GM23338 (cell line): ENCODE measurements around the gene MAN1C1. TPM values are rescaled to one million over a fixed set of nuclear protein-coding genes. Genes with fewer than 3 reads are reported as not detected.

Experiments used
- ATAC-seq: fragments of 200-7000 bp; cut with Tn5 transposase; 3 replicates; pipeline ENCODE4 v1.9.1; 2020
- DNase-seq: peaks from one replicate; pipeline ENCODE4 v3.0.0-alpha.2; 2015; ENCODE audit warnings: low spot score
- H2AFZ ChIP-seq: fragments of 200-600 bp; sonication (generic); 2 replicates; pipeline ENCODE4 v1.8.0; 2016; ENCODE audit warnings: antibody characterized with exemption, mild to moderate bottlenecking, moderate library complexity
- H3F3A ChIP-seq: fragments of 200-600 bp; sonication (generic); replicated peaks from 2 replicates; pipeline ENCODE4 v1.8.0; 2017; ENCODE audit warnings: antibody characterized with exemption, mixed run types, low read depth
- H3K27ac ChIP-seq: fragments of 200-600 bp; sonication (generic); 2 replicates; pipeline ENCODE4 v1.6.1; 2016; ENCODE audit warnings: low read depth
- H3K27me3 ChIP-seq: fragments of 200-600 bp; sonication (generic); 2 replicates; pipeline ENCODE4 v1.8.0; 2016; ENCODE audit warnings: mild to moderate bottlenecking, mixed run types, moderate library complexity; ENCODE audit not compliant: insufficient read depth
- H3K36me3 ChIP-seq: fragments of 200-600 bp; sonication (generic); 2 replicates; pipeline ENCODE4 v1.8.0; 2016; ENCODE audit warnings: mild to moderate bottlenecking; ENCODE audit not compliant: insufficient read depth
- H3K4me1 ChIP-seq: fragments of 200-600 bp; sonication (generic); 2 replicates; pipeline ENCODE4 v1.8.0; 2016; ENCODE audit warnings: mild to moderate bottlenecking, moderate library complexity; ENCODE audit not compliant: insufficient read depth
- H3K4me2 ChIP-seq: fragments of 200-600 bp; sonication (generic); 2 replicates; pipeline ENCODE4 v1.7.1; 2017; ENCODE audit warnings: mixed run types
- H3K4me3 ChIP-seq: fragments of 200-600 bp; sonication (generic); 2 replicates; pipeline ENCODE4 v1.6.1; 2016; ENCODE audit warnings: mixed run types
- H3K79me2 ChIP-seq: fragments of 200-600 bp; sonication (generic); replicated peaks from 2 replicates; pipeline ENCODE4 v1.8.0; 2017; ENCODE audit warnings: mild to moderate bottlenecking; ENCODE audit not compliant: insufficient read depth
- H3K9me2 ChIP-seq: fragments of 200-600 bp; sonication (generic); 2 replicates; pipeline ENCODE4 v1.8.0; 2017; ENCODE audit not compliant: insufficient read depth
- H4K20me1 ChIP-seq: fragments of 200-600 bp; sonication (generic); replicated peaks from 2 replicates; pipeline ENCODE4 v1.8.0; 2017; ENCODE audit warnings: mild to moderate bottlenecking; ENCODE audit not compliant: insufficient read depth
- H3K27ac Mint-ChIP-seq: 2 replicates; pipeline ENCODE4 v1.8.0; 2020; ENCODE audit warnings: inconsistent platforms, mild to moderate bottlenecking, moderate library complexity, mixed read lengths
- H3K27me3 Mint-ChIP-seq: 3 replicates; pipeline ENCODE4 v1.8.0; 2022; ENCODE audit warnings: low read depth, mild to moderate bottlenecking, moderate library complexity, mixed read lengths, inconsistent platforms; ENCODE audit not compliant: insufficient read depth, poor library complexity
- H3K36me3 Mint-ChIP-seq: 3 replicates; pipeline ENCODE4 v1.8.0; 2021; ENCODE audit warnings: low read depth, mild to moderate bottlenecking, inconsistent platforms, moderate library complexity, mixed read lengths
- H3K4me1 Mint-ChIP-seq: 3 replicates; pipeline ENCODE4 v1.8.0; 2020; ENCODE audit warnings: mild to moderate bottlenecking, inconsistent platforms, mixed read lengths
- H3K4me3 Mint-ChIP-seq: 3 replicates; pipeline ENCODE4 v1.8.0; 2021; ENCODE audit warnings: moderate library complexity, mild to moderate bottlenecking, inconsistent platforms, mixed read lengths
- H3K9me3 Mint-ChIP-seq: 3 replicates; pipeline ENCODE4 v1.8.0; 2020; ENCODE audit warnings: moderate library complexity, mild to moderate bottlenecking, inconsistent platforms, mixed read lengths
- CREB1 ChIP-seq: fragments of 250-450 bp; sonication (Bioruptor Pico); IDR thresholded peaks from 2 replicates; pipeline ENCODE4 v1.5.0; 2020; ENCODE audit warnings: low read depth, mild to moderate bottlenecking, moderate library complexity
- EZH2 ChIP-seq: fragments of 200-600 bp; sonication (generic); IDR thresholded peaks from one replicate; pipeline ENCODE4 v1.8.0; 2017; ENCODE audit warnings: antibody characterized with exemption, mild to moderate bottlenecking, low read depth; ENCODE audit not compliant: unreplicated experiment
- EZH2phosphoT487 ChIP-seq: fragments of 200-600 bp; sonication (generic); IDR thresholded peaks from one replicate; pipeline ENCODE4 v1.8.1; 2018; ENCODE audit warnings: antibody characterized with exemption; ENCODE audit not compliant: unreplicated experiment
- JUNB ChIP-seq: IDR thresholded peaks from one replicate; pipeline ENCODE4 v1.6.1; 2016; ENCODE audit warnings: antibody characterized with exemption; ENCODE audit not compliant: unreplicated experiment
- POLR2AphosphoS5 ChIP-seq: IDR thresholded peaks from 2 replicates; pipeline ENCODE4 v1.6.1; 2016; ENCODE audit warnings: antibody characterized with exemption, low read depth
- STAT1 ChIP-seq: IDR thresholded peaks from one replicate; pipeline ENCODE4 v1.6.1; 2016; ENCODE audit warnings: antibody characterized with exemption; ENCODE audit not compliant: unreplicated experiment
- ZNF114 ChIP-seq: fragments of 250-450 bp; sonication (Bioruptor Pico); IDR thresholded peaks from 2 replicates; pipeline ENCODE4 v1.5.0; 2020; ENCODE audit warnings: mild to moderate bottlenecking, moderate library complexity
- ZNF331 ChIP-seq: fragments of 250-450 bp; sonication (Bioruptor Pico); IDR thresholded peaks from 2 replicates; pipeline ENCODE4 v1.5.0; 2020; ENCODE audit warnings: low read depth, mild to moderate bottlenecking, moderate library complexity
- polyA plus RNA-seq: library from polyadenylated mRNA; unstranded; fragments of >200 nt; fragmentation: Nextera tagmentation; extraction: Ambion mirVana; gene quantifications from 2 replicates; pipeline ENCODE4 v1.2.1, GENCODE V29; 2016
- total RNA-seq: library from RNA; depleted of rRNA; stranded (reverse); fragments of >200 nt; shearing (Covaris generic); gene quantifications from 2 replicates; pipeline ENCODE4 v1.2.3, GENCODE V29; 2014
- TF ChIP-seq, protein P1 (sequence below), 2 experiments: fragments of 200-600 bp in 1 of 2; sonication (generic) in 1 of 2; conservative IDR thresholded peaks; 2 replicates each; pipeline versions ENCODE4 v1.5.1 to v1.6.1; 2016 to 2017; ENCODE audit warnings: antibody characterized with exemption in 2 of 2, low read depth in 2 of 2, mild to moderate bottlenecking in 2 of 2, moderate library complexity in 1 of 2
- TF ChIP-seq, protein P2 (sequence below): IDR thresholded peaks from one replicate; pipeline ENCODE4 v1.6.1; 2018; ENCODE audit warnings: antibody characterized with exemption; ENCODE audit not compliant: unreplicated experiment
- TF ChIP-seq, protein P3 (sequence below): fragments of 250-450 bp; sonication (Bioruptor Pico); IDR thresholded peaks from 2 replicates; pipeline ENCODE4 v1.5.0; 2020; ENCODE audit warnings: mild to moderate bottlenecking, moderate library complexity
- TF ChIP-seq, protein P4 (sequence below): IDR thresholded peaks from 2 replicates; pipeline ENCODE4 v1.6.1; 2016; ENCODE audit warnings: antibody characterized with exemption

Gene MAN1C1
- total and polyA plus RNA-seq, 2 experiments from 2014 or later, result 5.4 to 13.6 TPM

DNA sequence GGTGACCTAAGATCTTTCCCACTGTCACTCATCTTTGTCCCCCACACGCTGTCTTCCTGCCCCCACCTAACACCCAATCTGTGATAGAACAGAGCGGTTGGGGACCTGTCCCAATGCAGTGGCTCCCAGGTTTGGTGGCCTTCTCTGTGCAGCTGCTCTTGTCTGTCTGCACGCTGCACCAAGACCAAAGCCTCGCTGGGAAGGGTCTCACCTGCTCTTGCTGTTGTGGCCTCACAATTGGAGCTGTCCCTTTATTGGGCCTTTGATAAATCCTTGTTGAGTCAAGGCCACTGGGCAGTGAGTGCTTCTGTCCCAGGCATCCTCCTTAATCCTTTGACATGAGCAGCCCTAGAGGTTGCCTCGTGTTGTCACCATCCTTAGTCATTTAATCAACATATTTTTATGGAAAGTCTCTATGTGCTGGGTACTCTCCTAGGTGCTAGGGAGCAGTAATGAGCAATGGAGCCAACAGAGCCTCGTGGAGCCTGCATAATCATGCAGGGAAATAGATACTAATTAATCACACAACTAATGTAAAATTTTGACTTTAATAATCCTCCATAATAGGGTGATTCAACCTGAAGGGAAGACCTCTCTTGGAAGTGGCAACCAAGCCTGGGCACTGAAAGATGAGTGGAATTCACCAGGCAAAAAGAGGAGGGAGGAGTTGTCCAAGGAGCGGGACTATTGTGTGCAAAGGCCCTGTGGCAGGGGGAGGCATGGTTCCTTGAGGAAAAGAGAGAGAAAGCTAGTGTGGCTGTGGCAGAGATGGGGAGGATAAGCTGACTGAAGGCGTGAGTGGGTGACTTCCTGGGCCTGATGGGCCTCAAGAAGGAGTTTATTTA lies 57.6 kb downstream of the MAN1C1 start:
- H3K4me2 ChIP-seq, result no peak overlapping the region
- H2AFZ ChIP-seq, result no peak overlapping the region
- H3K4me3 Mint-ChIP-seq, result no peak overlapping the region; the same call in 2 of the 3 replicates
- H3K4me1 Mint-ChIP-seq, result peaks cover 26% of the 10 kb centered on the region
- H3K4me1 ChIP-seq, result peaks cover 9% of the 10 kb centered on the region
- no peaks in the 10 kb centered on the region for H3F3A ChIP-seq
- H4K20me1 ChIP-seq, result no peaks in the 10 kb centered on the region
- no peak overlapping the region for H3K27ac Mint-ChIP-seq
- no peaks in the 10 kb centered on the region for H3K27me3 ChIP-seq
- no peak for TF ChIP-seq ZNF331 (CRISPR knock-in tag)
- no peak for TF ChIP-seq CREB1 (CRISPR knock-in tag)
- no peak for TF ChIP-seq EZH2
- TF ChIP-seq, protein P1, sequence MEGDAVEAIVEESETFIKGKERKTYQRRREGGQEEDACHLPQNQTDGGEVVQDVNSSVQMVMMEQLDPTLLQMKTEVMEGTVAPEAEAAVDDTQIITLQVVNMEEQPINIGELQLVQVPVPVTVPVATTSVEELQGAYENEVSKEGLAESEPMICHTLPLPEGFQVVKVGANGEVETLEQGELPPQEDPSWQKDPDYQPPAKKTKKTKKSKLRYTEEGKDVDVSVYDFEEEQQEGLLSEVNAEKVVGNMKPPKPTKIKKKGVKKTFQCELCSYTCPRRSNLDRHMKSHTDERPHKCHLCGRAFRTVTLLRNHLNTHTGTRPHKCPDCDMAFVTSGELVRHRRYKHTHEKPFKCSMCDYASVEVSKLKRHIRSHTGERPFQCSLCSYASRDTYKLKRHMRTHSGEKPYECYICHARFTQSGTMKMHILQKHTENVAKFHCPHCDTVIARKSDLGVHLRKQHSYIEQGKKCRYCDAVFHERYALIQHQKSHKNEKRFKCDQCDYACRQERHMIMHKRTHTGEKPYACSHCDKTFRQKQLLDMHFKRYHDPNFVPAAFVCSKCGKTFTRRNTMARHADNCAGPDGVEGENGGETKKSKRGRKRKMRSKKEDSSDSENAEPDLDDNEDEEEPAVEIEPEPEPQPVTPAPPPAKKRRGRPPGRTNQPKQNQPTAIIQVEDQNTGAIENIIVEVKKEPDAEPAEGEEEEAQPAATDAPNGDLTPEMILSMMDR (conservative IDR thresholded peaks at IDR 0.05; ENCODE audit: low read depth in 2 of 2), result no peak
- TF ChIP-seq, protein P2, sequence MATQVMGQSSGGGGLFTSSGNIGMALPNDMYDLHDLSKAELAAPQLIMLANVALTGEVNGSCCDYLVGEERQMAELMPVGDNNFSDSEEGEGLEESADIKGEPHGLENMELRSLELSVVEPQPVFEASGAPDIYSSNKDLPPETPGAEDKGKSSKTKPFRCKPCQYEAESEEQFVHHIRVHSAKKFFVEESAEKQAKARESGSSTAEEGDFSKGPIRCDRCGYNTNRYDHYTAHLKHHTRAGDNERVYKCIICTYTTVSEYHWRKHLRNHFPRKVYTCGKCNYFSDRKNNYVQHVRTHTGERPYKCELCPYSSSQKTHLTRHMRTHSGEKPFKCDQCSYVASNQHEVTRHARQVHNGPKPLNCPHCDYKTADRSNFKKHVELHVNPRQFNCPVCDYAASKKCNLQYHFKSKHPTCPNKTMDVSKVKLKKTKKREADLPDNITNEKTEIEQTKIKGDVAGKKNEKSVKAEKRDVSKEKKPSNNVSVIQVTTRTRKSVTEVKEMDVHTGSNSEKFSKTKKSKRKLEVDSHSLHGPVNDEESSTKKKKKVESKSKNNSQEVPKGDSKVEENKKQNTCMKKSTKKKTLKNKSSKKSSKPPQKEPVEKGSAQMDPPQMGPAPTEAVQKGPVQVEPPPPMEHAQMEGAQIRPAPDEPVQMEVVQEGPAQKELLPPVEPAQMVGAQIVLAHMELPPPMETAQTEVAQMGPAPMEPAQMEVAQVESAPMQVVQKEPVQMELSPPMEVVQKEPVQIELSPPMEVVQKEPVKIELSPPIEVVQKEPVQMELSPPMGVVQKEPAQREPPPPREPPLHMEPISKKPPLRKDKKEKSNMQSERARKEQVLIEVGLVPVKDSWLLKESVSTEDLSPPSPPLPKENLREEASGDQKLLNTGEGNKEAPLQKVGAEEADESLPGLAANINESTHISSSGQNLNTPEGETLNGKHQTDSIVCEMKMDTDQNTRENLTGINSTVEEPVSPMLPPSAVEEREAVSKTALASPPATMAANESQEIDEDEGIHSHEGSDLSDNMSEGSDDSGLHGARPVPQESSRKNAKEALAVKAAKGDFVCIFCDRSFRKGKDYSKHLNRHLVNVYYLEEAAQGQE, result no peak
- TF ChIP-seq EZH2phosphoT487, result no peak
- no peak for TF ChIP-seq STAT1
- TF ChIP-seq, protein P3, sequence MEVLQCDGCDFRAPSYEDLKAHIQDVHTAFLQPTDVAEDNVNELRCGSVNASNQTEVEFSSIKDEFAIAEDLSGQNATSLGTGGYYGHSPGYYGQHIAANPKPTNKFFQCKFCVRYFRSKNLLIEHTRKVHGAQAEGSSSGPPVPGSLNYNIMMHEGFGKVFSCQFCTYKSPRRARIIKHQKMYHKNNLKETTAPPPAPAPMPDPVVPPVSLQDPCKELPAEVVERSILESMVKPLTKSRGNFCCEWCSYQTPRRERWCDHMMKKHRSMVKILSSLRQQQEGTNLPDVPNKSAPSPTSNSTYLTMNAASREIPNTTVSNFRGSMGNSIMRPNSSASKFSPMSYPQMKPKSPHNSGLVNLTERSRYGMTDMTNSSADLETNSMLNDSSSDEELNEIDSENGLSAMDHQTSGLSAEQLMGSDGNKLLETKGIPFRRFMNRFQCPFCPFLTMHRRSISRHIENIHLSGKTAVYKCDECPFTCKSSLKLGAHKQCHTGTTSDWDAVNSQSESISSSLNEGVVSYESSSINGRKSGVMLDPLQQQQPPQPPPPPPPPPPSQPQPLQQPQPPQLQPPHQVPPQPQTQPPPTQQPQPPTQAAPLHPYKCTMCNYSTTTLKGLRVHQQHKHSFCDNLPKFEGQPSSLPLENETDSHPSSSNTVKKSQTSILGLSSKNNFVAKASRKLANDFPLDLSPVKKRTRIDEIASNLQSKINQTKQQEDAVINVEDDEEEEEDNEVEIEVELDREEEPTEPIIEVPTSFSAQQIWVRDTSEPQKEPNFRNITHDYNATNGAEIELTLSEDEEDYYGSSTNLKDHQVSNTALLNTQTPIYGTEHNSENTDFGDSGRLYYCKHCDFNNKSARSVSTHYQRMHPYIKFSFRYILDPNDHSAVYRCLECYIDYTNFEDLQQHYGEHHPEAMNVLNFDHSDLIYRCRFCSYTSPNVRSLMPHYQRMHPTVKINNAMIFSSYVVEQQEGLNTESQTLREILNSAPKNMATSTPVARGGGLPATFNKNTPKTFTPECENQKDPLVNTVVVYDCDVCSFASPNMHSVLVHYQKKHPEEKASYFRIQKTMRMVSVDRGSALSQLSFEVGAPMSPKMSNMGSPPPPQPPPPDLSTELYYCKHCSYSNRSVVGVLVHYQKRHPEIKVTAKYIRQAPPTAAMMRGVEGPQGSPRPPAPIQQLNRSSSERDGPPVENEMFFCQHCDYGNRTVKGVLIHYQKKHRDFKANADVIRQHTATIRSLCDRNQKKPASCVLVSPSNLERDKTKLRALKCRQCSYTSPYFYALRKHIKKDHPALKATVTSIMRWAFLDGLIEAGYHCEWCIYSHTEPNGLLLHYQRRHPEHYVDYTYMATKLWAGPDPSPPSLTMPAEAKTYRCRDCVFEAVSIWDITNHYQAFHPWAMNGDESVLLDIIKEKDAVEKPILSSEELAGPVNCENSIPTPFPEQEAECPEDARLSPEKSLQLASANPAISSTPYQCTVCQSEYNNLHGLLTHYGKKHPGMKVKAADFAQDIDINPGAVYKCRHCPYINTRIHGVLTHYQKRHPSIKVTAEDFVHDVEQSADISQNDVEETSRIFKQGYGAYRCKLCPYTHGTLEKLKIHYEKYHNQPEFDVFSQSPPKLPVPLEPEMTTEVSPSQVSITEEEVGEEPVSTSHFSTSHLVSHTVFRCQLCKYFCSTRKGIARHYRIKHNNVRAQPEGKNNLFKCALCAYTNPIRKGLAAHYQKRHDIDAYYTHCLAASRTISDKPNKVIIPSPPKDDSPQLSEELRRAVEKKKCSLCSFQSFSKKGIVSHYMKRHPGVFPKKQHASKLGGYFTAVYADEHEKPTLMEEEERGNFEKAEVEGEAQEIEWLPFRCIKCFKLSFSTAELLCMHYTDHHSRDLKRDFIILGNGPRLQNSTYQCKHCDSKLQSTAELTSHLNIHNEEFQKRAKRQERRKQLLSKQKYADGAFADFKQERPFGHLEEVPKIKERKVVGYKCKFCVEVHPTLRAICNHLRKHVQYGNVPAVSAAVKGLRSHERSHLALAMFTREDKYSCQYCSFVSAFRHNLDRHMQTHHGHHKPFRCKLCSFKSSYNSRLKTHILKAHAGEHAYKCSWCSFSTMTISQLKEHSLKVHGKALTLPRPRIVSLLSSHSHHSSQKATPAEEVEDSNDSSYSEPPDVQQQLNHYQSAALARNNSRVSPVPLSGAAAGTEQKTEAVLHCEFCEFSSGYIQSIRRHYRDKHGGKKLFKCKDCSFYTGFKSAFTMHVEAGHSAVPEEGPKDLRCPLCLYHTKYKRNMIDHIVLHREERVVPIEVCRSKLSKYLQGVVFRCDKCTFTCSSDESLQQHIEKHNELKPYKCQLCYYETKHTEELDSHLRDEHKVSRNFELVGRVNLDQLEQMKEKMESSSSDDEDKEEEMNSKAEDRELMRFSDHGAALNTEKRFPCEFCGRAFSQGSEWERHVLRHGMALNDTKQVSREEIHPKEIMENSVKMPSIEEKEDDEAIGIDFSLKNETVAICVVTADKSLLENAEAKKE (CRISPR knock-in tag), result no peak
- TF ChIP-seq JUNB, result no peak
- no peak for TF ChIP-seq POLR2AphosphoS5
- TF ChIP-seq, protein P4, sequence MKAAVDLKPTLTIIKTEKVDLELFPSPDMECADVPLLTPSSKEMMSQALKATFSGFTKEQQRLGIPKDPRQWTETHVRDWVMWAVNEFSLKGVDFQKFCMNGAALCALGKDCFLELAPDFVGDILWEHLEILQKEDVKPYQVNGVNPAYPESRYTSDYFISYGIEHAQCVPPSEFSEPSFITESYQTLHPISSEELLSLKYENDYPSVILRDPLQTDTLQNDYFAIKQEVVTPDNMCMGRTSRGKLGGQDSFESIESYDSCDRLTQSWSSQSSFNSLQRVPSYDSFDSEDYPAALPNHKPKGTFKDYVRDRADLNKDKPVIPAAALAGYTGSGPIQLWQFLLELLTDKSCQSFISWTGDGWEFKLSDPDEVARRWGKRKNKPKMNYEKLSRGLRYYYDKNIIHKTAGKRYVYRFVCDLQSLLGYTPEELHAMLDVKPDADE, result no peak
- no peak for TF ChIP-seq ZNF114 (CRISPR knock-in tag)
- no peaks in the 10 kb centered on the region for H3K79me2 ChIP-seq
- H3K27ac ChIP-seq, result 0 out of 2 replicates have a peak overlapping the region, but pooled peaks have one; percentile 9
- H3K9me2 ChIP-seq, result no peaks in the 10 kb centered on the region
- no peaks in the 10 kb centered on the region; the same call in 2 of the 3 replicates for H3K9me3 Mint-ChIP-seq
- H3K4me3 ChIP-seq, result no peak overlapping the region
- H3K27me3 Mint-ChIP-seq, result peaks cover 9% of the 10 kb centered on the region
- ATAC-seq (peak; percentile 37; the same call in 2 of the 3 replicates), DNase-seq (no peak)
- no peaks in the 10 kb centered on the region for H3K36me3 ChIP-seq
- no peaks in the 10 kb centered on the region for H3K36me3 Mint-ChIP-seq
